ENCODE data around the gene FIBCD1. TPM values are rescaled to one million over a fixed set of nuclear protein-coding genes. Genes with fewer than 3 reads are reported as not detected.

FIBCD1 gene
- total RNA-seq, 1 donor from 2014 or later = 0.54 TPM

GRCh38 chr9:130890870-130891687 lies 48.0 kb downstream of the FIBCD1 start:
- intact Hi-C loops (cut with DNase I) = no loop called here
- DNase-seq (ENCODE audit: low spot score) = no peak

GRCh38 chr9:130890124-130890523 lies 48.9 kb downstream of the FIBCD1 start:
- no peak for DNase-seq (ENCODE audit: low spot score)

GRCh38 chr9:130888146-130888885 lies 50.7 kb downstream of the FIBCD1 start:
- no peak for DNase-seq (ENCODE audit: low spot score)
- intact Hi-C loops (cut with DNase I) = no loop called here

More at GRCh38 chr9:130890124-130890523, 48.9 kb downstream of the FIBCD1 start:
- intact Hi-C loops (cut with DNase I) = no loop called here

GRCh38 chr9:130887494-130888144 lies 51.4 kb downstream of the FIBCD1 start:
- intact Hi-C loops (cut with DNase I) = no loop called here
- DNase-seq (ENCODE audit: low spot score) = no peak

- intact Hi-C loops (cut with DNase I) = no loop called here
- DNase-seq (ENCODE audit: low spot score) = no peak
These were observed 52.1 kb downstream of the FIBCD1 start for GRCh38 chr9:130886981-130887380.

- DNase-seq (ENCODE audit: low spot score) = no peak
- intact Hi-C loops (cut with DNase I) = no loop called here
These were observed 53.3 kb downstream of the FIBCD1 start for GRCh38 chr9:130885484-130886375.

GRCh38 chr9:130884542-130885483 lies 54.2 kb downstream of the FIBCD1 start:
- intact Hi-C loops (cut with DNase I) = no loop called here
- no peak for DNase-seq (ENCODE audit: low spot score)

- intact Hi-C loops (cut with DNase I) = no loop called here
- no peak for DNase-seq (ENCODE audit: low spot score)
These were observed 54.9 kb downstream of the FIBCD1 start for GRCh38 chr9:130884111-130884531.

- no peak for DNase-seq (ENCODE audit: low spot score)
- intact Hi-C loops (cut with DNase I) = no loop called here
These were observed 55.6 kb downstream of the FIBCD1 start for GRCh38 chr9:130883479-130883878.

- no peak for DNase-seq (ENCODE audit: low spot score)
- intact Hi-C loops (cut with DNase I) = no loop called here
These were observed 56.3 kb downstream of the FIBCD1 start for GRCh38 chr9:130882696-130883225.

- DNase-seq (ENCODE audit: low spot score) = no peak
- intact Hi-C loops (cut with DNase I) = no loop called here
These were observed 57.5 kb downstream of the FIBCD1 start for GRCh38 chr9:130881516-130881915.

- intact Hi-C loops (cut with DNase I) = no loop called here
- DNase-seq (ENCODE audit: low spot score) = no peak
These were observed 58.3 kb downstream of the FIBCD1 start for GRCh38 chr9:130880599-130881220.

GRCh38 chr9:130879863-130880411 lies 59.1 kb downstream of the FIBCD1 start:
- no peak for DNase-seq (ENCODE audit: low spot score)

GRCh38 chr9:130878295-130878694 lies 60.8 kb downstream of the FIBCD1 start:
- no peak for DNase-seq (ENCODE audit: low spot score)

More at GRCh38 chr9:130879863-130880411, 59.1 kb downstream of the FIBCD1 start:
- intact Hi-C loops (cut with DNase I) = no loop called here

GRCh38 chr9:130877300-130877699 lies 61.7 kb downstream of the FIBCD1 start:
- no peak for DNase-seq (ENCODE audit: low spot score)
- intact Hi-C loops (cut with DNase I) = no loop called here

More at GRCh38 chr9:130878295-130878694, 60.8 kb downstream of the FIBCD1 start:
- intact Hi-C loops (cut with DNase I) = no loop called here

- intact Hi-C loops (cut with DNase I) = no loop called here
- no peak for DNase-seq (ENCODE audit: low spot score)
These were observed 64.3 kb downstream of the FIBCD1 start for GRCh38 chr9:130874783-130875182.

GRCh38 chr9:130873966-130874365 lies 65.1 kb downstream of the FIBCD1 start:
- intact Hi-C loops (cut with DNase I) = no loop called here
- no peak for DNase-seq (ENCODE audit: low spot score)

All from cardiac septum (tissue), 1 donor.